Thoracic aorta (tissue), 2 donors: ENCODE measurements around the gene ICA1. TPM values are rescaled to one million over a fixed set of nuclear protein-coding genes. Genes with fewer than 3 reads are reported as not detected.

Experiments used
- ATAC-seq: fragments of 150-250 bp; one replicate; pipeline ENCODE4 v1.8.0; 2017; ENCODE audit warnings: low read depth; ENCODE audit not compliant: insufficient number of reproducible peaks, low FRiP score
- DNase-seq: peaks from one replicate; pipeline ENCODE4 v3.0.0-alpha.2; 2020; ENCODE audit warnings: low spot score
- H3K27ac ChIP-seq, 2 donors: fragments of 200-600 bp; sonication (generic); 1 replicate in 1 of 2; 2 replicates in 1 of 2; pipeline ENCODE4 v1.5.1; 2016; ENCODE audit warnings: mild to moderate bottlenecking in 2 of 2, moderate library complexity in 2 of 2
- H3K27me3 ChIP-seq: fragments of 200-600 bp; sonication (generic); replicated peaks from 2 replicates; pipeline ENCODE4 v1.6.0; 2016; ENCODE audit warnings: mild to moderate bottlenecking; ENCODE audit not compliant: insufficient read depth
- H3K36me3 ChIP-seq: fragments of 200-600 bp; sonication (generic); one replicate; pipeline ENCODE4 v1.5.1; 2016
- H3K4me1 ChIP-seq, 2 donors: fragments of 200-600 bp; sonication (generic); 1 replicate in 1 of 2; 2 replicates in 1 of 2; pipeline versions ENCODE4 v1.5.1 to v1.6.0; 2016; ENCODE audit warnings: low read depth in 2 of 2, mild to moderate bottlenecking in 1 of 2; ENCODE audit not compliant: control insufficient read depth in 1 of 2
- H3K4me3 ChIP-seq: fragments of 200-600 bp; sonication (generic); 2 replicates; pipeline ENCODE4 v1.5.1; 2016; ENCODE audit warnings: mild to moderate bottlenecking
- H3K9me3 ChIP-seq: fragments of 200-600 bp; sonication (generic); 2 replicates; pipeline ENCODE4 v1.5.1; 2016
- CTCF ChIP-seq: fragments of 200-600 bp; sonication (generic); IDR thresholded peaks from one replicate; pipeline ENCODE4 v1.5.1; 2019; ENCODE audit warnings: antibody characterized with exemption
- total RNA-seq, 2 donors: library from RNA; depleted of rRNA; stranded (reverse); fragments of >200 nt; gene quantifications; one replicate each; pipeline versions ENCODE4 v1.1.0 to v1.2.3, GENCODE V29; 2016

ICA1 gene
- total RNA-seq, 2 donors from 2014 or later = 6.6 to 9.9 TPM

GRCh38 chr7:8131694-8132605 is 130.0 kb downstream of the ICA1 start:
- no peak for TF ChIP-seq CTCF
- Histone ChIP-seq H3K4me3 (no peak overlapping the region), H3K27me3 (no peaks in the 10 kb centered on the region), H3K27ac (no peak overlapping the region), H3K4me1 (no peaks in the 10 kb centered on the region), H3K36me3 (no peaks in the 10 kb centered on the region), H3K9me3 (no peaks in the 10 kb centered on the region)
- no peak for DNase-seq
- no peak for ATAC-seq

- no peak for DNase-seq
- Histone ChIP-seq H3K4me1 (no peaks in the 10 kb centered on the region), H3K9me3 (no peaks in the 10 kb centered on the region), H3K27me3 (no peaks in the 10 kb centered on the region), H3K27ac (no peak overlapping the region), H3K4me3 (no peak overlapping the region), H3K36me3 (no peaks in the 10 kb centered on the region)
- no peak for TF ChIP-seq CTCF
- ATAC-seq = no peak
These were observed 131.3 kb downstream of the ICA1 start for GRCh38 chr7:8130663-8131062.

- H3K36me3 ChIP-seq = no peaks in the 10 kb centered on the region
- no peaks in the 10 kb centered on the region for H3K27me3 ChIP-seq
- no peaks in the 10 kb centered on the region for H3K9me3 ChIP-seq
- no peaks in the 10 kb centered on the region for H3K4me1 ChIP-seq
- no peak for ATAC-seq
- no peak for TF ChIP-seq CTCF
- no peak for DNase-seq
- no peak overlapping the region for H3K4me3 ChIP-seq
- no peak overlapping the region for H3K27ac ChIP-seq
These were observed 132.7 kb downstream of the ICA1 start for GRCh38 chr7:8129318-8129659.

- H3K27me3 ChIP-seq = no peaks in the 10 kb centered on the region
- no peak overlapping the region for H3K27ac ChIP-seq
- H3K4me3 ChIP-seq = no peak overlapping the region
- TF ChIP-seq CTCF = no peak
- H3K4me1 ChIP-seq = no peaks in the 10 kb centered on the region
- no peak for ATAC-seq
- H3K36me3 ChIP-seq = no peaks in the 10 kb centered on the region
- DNase-seq = no peak
- no peaks in the 10 kb centered on the region for H3K9me3 ChIP-seq
These were observed 133.3 kb downstream of the ICA1 start for GRCh38 chr7:8128449-8129317.

- no peak for DNase-seq
- Histone ChIP-seq H3K4me3 (no peak overlapping the region), H3K27me3 (no peaks in the 10 kb centered on the region), H3K36me3 (no peaks in the 10 kb centered on the region), H3K4me1 (no peaks in the 10 kb centered on the region), H3K9me3 (no peaks in the 10 kb centered on the region), H3K27ac (no peak overlapping the region)
- no peak for ATAC-seq
- no peak for TF ChIP-seq CTCF
These were observed 135.3 kb downstream of the ICA1 start for GRCh38 chr7:8126601-8127167.
